GM21528 (cell line): ENCODE data around the gene CTCFL.

Experiments
- ATAC-seq: cut with Tn5 transposase; IDR thresholded peaks from one replicate; pipeline ENCODE4 v1.9.1; 2021; ENCODE audit warnings: mild to moderate bottlenecking, moderate library complexity; ENCODE audit not compliant: unreplicated experiment, low FRiP score

Gene CTCFL

DNA sequence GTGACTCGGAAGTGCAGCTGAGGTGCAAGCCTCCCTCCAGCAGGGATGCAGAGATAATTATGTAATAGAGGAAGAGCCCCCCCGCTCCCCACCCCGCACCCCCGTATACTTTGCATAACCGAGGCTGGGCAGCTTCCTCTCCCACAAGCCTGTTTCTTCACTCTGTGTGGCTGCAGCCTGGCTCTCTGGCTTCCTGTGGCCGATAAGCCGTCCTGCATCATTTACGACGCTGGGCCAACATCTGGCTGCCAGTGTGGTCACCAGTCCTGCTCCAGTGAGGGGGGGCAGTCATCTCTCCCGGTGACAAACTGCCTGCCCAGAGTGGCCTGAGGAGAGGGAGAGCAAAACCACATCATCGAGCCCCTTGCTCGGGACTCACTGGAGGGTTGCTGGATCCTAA lies 74.5 kb downstream of the CTCFL start:
- peak; percentile 83 for ATAC-seq

DNA sequence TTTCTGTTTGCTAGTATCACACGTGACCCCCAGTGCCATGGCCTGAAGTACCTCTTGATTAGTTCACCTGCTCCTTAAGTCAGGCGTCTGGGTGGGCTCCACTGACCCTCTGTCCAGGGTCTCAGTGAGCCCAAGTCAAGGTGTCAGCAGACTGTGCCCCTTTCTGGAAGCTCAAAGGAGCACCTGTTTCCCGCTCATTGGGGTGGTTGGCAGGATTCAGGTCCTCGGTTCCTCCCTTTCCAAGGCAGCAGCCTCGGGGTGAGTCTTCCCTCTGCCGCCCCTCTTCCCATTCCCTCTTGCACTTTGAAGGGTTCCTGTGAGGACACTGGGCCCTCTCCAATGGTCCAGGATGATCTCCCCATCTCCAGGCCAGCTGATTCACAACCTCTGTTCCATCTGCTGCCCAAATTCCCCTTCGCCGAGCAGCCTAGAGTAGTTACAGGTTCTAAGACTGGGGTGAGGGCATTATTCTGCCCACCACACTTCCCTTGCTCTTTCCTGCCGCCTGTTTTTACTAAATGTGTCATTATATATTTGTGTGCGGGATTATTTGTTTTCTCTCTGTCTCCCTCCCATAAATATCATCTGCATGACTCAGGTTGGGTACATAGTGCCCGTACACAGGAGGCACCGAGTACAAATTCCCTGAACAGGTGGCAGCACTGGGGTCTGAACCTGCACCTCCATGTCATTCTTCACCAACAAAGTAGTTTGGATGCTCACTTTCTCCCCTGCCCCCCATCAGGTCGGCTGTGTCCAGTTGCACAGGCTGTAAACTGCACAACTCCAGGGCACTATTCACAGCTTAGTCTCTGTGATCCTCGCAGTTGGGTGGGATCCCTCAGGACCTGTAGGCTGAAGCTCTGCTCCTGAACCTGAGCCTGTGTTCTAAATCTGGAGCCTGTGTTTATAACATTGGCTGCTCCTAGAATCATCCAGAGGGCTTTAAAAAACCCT lies 75.3 kb downstream of the CTCFL start:
- ATAC-seq = no peak

DNA sequence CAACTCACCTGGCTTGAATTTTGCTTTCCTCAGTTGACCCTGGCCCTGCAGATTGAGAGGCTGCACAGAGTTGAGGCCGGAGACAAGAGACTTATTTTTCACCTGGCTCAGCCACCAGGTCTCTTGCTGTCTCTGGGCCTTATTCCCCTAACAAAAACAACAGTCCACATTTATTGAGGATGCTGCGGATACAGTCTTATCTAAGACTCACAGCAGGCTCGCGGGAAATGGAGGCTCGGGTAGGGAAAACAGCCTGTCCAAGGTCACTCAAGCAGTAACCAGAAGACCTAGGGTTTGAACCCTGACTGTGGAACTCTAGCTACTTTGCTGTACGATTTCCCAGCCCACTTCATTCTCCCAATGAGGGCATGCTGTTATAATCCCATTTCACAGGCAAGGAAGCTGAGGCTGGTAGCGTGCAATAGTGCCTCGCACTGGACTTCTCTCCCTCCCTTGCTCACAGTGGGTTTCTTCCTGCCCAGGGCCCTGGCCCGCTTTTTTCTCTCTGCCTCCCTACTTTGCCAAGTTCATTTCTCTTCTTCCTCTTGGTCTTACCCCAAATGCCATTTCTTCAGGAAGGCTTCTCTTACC lies 76.1 kb downstream of the CTCFL start:
- no peak for ATAC-seq
